K562 (cell line): ENCODE results near the gene NAV2. TPM values are rescaled to one million over a fixed set of nuclear protein-coding genes. Genes with fewer than 3 reads are reported as not detected.
A peak's percentile ranks its signal among the peaks of the same experiment; 100 is the strongest.

Experiments used
- CREBBP ChIP-seq: IDR thresholded peaks from one replicate; pipeline ENCODE4 v1.6.1; 2012; ENCODE audit warnings: low read depth, mild to moderate bottlenecking, control low read depth, inconsistent platforms, low read length
- DDX20 ChIP-seq: fragments of 450-650 bp; IDR thresholded peaks from 2 replicates; pipeline ENCODE4 v1.6.1; 2016; ENCODE audit warnings: missing genetic modification characterization, low read depth, mild to moderate bottlenecking, missing compliant biosample characterization, moderate library complexity
- EHMT2 ChIP-seq: fragments of 450-650 bp; IDR thresholded peaks from 2 replicates; pipeline ENCODE4 v1.6.1; 2018; ENCODE audit warnings: antibody characterized with exemption
- ETV1 ChIP-seq: fragments of 450-650 bp; conservative IDR thresholded peaks from 2 replicates; pipeline ENCODE4 v1.6.1; 2016; ENCODE audit warnings: missing genetic modification characterization, control low read depth, low read depth, missing compliant biosample characterization
- MBD2 ChIP-seq: sonication (generic); IDR thresholded peaks from 2 replicates; pipeline ENCODE4 v1.6.1; 2016; ENCODE audit warnings: low read depth, borderline replicate concordance
- MTA2 ChIP-seq: fragments of 450-650 bp; IDR thresholded peaks from 2 replicates; pipeline ENCODE4 v1.6.1; 2016; ENCODE audit warnings: low read depth
- MTA3 ChIP-seq: fragments of 450-650 bp; formaldehyde crosslinking; IDR thresholded peaks from 2 replicates; pipeline ENCODE4 v1.6.1; 2017; ENCODE audit warnings: mild to moderate bottlenecking, borderline replicate concordance
- NONO ChIP-seq, 2 experiments: fragments of 200-400 bp in 1 of 2; fragments of 450-650 bp in 1 of 2; formaldehyde crosslinking in 1 of 2; IDR thresholded peaks; 2 replicates each; pipeline ENCODE4 v1.6.1; 2017; ENCODE audit warnings: low read depth in 2 of 2, mild to moderate bottlenecking in 2 of 2, moderate library complexity in 2 of 2, low read length in 1 of 2
- RNF219 ChIP-seq: fragments of 250-450 bp; sonication (Bioruptor Pico); IDR thresholded peaks from 2 replicates; pipeline ENCODE4 v1.5.0; 2022; ENCODE audit warnings: mild to moderate bottlenecking
- SIN3B ChIP-seq: fragments of 450-650 bp; IDR thresholded peaks from 2 replicates; pipeline ENCODE4 v1.6.1; 2017; ENCODE audit warnings: low read depth, mild to moderate bottlenecking, moderate library complexity
- SMARCC2 ChIP-seq: fragments of 450-650 bp; IDR thresholded peaks from 2 replicates; pipeline ENCODE4 v1.6.1; 2017; ENCODE audit warnings: antibody characterized with exemption, moderate library complexity, mild to moderate bottlenecking, low read depth
- SREBF2 ChIP-seq: sonication (generic); formaldehyde crosslinking; IDR thresholded peaks from 2 replicates; pipeline ENCODE4 v1.4.0; 2020; ENCODE audit warnings: mild to moderate bottlenecking, missing genetic modification reagents
- SRSF7 ChIP-seq: fragments of 200-400 bp; formaldehyde crosslinking; optimal IDR thresholded peaks from 2 replicates; pipeline ENCODE3; 2017; ENCODE audit warnings: mild to moderate bottlenecking, low read depth, low read length
- STAT5A ChIP-seq: IDR thresholded peaks from 2 replicates; pipeline ENCODE4 v1.6.1; 2012; ENCODE audit warnings: low read length, inconsistent platforms, borderline replicate concordance
- TAL1 ChIP-seq: fragments of 450-650 bp; IDR thresholded peaks from 2 replicates; pipeline ENCODE4 v1.6.1; 2016; ENCODE audit warnings: mild to moderate bottlenecking
- ZFP36 ChIP-seq: fragments of 150-350 bp; IDR thresholded peaks from 2 replicates; pipeline ENCODE4 v1.6.1; 2018; ENCODE audit warnings: low read length, low read depth; ENCODE audit not compliant: partially characterized antibody
- ZNF121 ChIP-seq: sonication (generic); formaldehyde crosslinking; conservative IDR thresholded peaks from 2 replicates; pipeline ENCODE4 v1.8.0; 2022; ENCODE audit warnings: missing genetic modification reagents
- ZNF407 ChIP-seq: fragments of 450-650 bp; IDR thresholded peaks from 2 replicates; pipeline ENCODE4 v1.6.1; 2016; ENCODE audit warnings: low read depth
- polyA plus RNA-seq, 8 experiments: library from polyadenylated mRNA; depleted of rRNA in 4 of 8; stranded (reverse) in 5 of 8; unstranded in 3 of 8; fragments of >200 nt; fragmentation: Nextera tagmentation in 2 of 8; fragmentation: Illumina TruSeq in 1 of 8; extraction: Ambion mirVana in 2 of 8; extraction: Trizol in 1 of 8; gene quantifications; 2 replicates each; pipeline versions ENCODE4 v1.2.1 to v1.2.3, GENCODE V29; 2011 to 2014; ENCODE audit warnings: inconsistent platforms in 1 of 8, missing spikeins in 1 of 8
- total RNA-seq, 7 experiments: library from RNA; depleted of rRNA in 6 of 7; stranded (reverse); fragments of >200 nt in 6 of 7; fragmentation: Illumina TruSeq in 2 of 7; extraction: Trizol in 2 of 7; gene quantifications; 2 replicates each; pipeline versions ENCODE4 v1.2.1 to v1.2.3, GENCODE V29; 2011 to 2021; ENCODE audit warnings: low replicate concordance in 1 of 7

NAV2 gene
- total and polyA plus RNA-seq, 9 of the 15 experiments (the other 6 are each of a cell fraction or from before 2014, with no cell fraction given) = 0.03 to 0.35 (median 0.05) TPM

GRCh38 chr11:20089796-20090653 lies 377.4 kb downstream of the NAV2 start (continued):
- TF ChIP-seq SMARCC2 (0 out of 2 replicates have a peak, but pooled peaks have one; percentile 46), SREBF2 (no peak), ETV1 (tag) (no peak), CREBBP (no peak), MBD2 (no peak), NONO (IDR thresholded peaks at IDR 0.05; ENCODE audit: low read depth in 2 of 2, low read length in 1 of 2) (0 out of 4 replicates have a peak, but pooled peaks of 1 of the 2 experiments have one; percentile 49), ZFP36 (no peak), DDX20 (no peak), EHMT2 (0 out of 2 replicates have a peak, but pooled peaks have one; percentile 36), SIN3B (no peak), ZNF121 (no peak), RNF219 (no peak), SRSF7 (no peak), MTA2 (peak; percentile 11), STAT5A (peak; percentile 10; the same call in 1 of the 2 replicates), ZNF407 (no peak), TAL1 (peak; percentile 57), MTA3 (0 out of 2 replicates have a peak, but pooled peaks have one; percentile 39)
